Activated CD8-positive, alpha-beta T cell treated with anti-CD3 and anti-CD28 coated beads, Interleukin-2, amount 10 ng/mL, durations not matched to agents 7 days and 5 days (primary cell): ENCODE data around the gene CRHBP. TPM values are rescaled to one million over a fixed set of nuclear protein-coding genes. Genes with fewer than 3 reads are reported as not detected.
A peak's percentile ranks its signal among the peaks of the same experiment; 100 is the strongest.
"Not testable (repeated sequence)": the region's sequence is repeated elsewhere in the genome, so short reads cannot be mapped to it uniquely, and the experiment has no call there.

Source experiments
- ATAC-seq: fragments of 150-1000 bp; cut with Tn5 transposase; one replicate; pipeline ENCODE4 v1.10.0; 2021; ENCODE audit warnings: moderate library complexity
- CTCF ChIA-PET: fragments of 350-600 bp; sonication (Branson Sonifier 250); formaldehyde crosslinking; loops from one replicate; lab custom pipeline; 2021; ENCODE audit warnings: antibody characterized with exemption; lab: Charles Lee
- POLR2A ChIA-PET: fragments of 350-600 bp; sonication (Branson Sonifier 250); formaldehyde crosslinking; loops from one replicate; lab custom pipeline; 2021; ENCODE audit warnings: antibody characterized with exemption; lab: Charles Lee
- DNase-seq: peaks from one replicate; pipeline ENCODE4 v3.0.0-alpha.2; 2020
- H3K27ac Mint-ChIP-seq: one replicate; pipeline ENCODE4 v1.8.0; 2021; ENCODE audit warnings: mild to moderate bottlenecking, mixed read lengths
- H3K27me3 Mint-ChIP-seq: one replicate; pipeline ENCODE4 v1.8.0; 2021; ENCODE audit warnings: low read depth, mixed read lengths
- H3K36me3 Mint-ChIP-seq: one replicate; pipeline ENCODE4 v1.8.0; 2021; ENCODE audit warnings: low read depth, mixed read lengths
- H3K4me1 Mint-ChIP-seq: one replicate; pipeline ENCODE4 v1.8.0; 2021; ENCODE audit warnings: low read depth, mixed read lengths
- H3K4me3 Mint-ChIP-seq: one replicate; pipeline ENCODE4 v1.8.0; 2021; ENCODE audit warnings: mild to moderate bottlenecking, mixed read lengths
- H3K9me3 Mint-ChIP-seq: one replicate; pipeline ENCODE4 v1.8.0; 2022; ENCODE audit warnings: mixed read lengths; ENCODE audit not compliant: insufficient read depth
- total RNA-seq, 2 experiments: library from RNA; stranded (reverse); gene quantifications; one replicate each; pipeline ENCODE4 v1.2.3, GENCODE V29; 2021

Gene CRHBP
- total RNA-seq, 2 experiments from 2014 or later: 0.29 to 0.34 TPM

DNA sequence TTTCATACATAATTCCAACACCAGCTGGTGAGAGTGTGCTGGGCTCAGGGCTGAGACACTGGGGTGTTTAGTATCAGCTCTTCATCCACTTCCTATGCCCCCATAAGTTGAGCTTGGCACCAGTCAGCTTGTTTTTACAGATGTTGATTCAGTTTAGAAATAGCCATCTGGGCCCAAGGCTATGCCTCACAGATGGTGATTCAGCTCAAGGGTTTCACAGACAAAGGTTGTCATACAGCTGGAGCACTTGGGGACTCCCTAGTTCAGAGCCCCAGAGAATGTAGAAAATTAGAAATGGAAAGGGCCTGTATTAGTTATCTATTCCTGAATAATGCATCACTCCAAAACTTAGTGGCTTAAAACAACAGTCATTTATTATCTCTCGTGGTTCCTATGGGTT lies 10.3 kb upstream of the CRHBP start:
- no peaks in the 10 kb centered on the region for H3K36me3 Mint-ChIP-seq
- ChIA-PET CTCF (no interaction called here), POLR2A (no interaction called here)
- ATAC-seq: no peak
- no peak for DNase-seq
- no peak overlapping the region for H3K4me3 Mint-ChIP-seq
- H3K9me3 Mint-ChIP-seq: no peaks in the 10 kb centered on the region
- H3K4me1 Mint-ChIP-seq: no peaks in the 10 kb centered on the region
- peaks cover 33% of the 10 kb centered on the region for H3K27me3 Mint-ChIP-seq
- no peak overlapping the region for H3K27ac Mint-ChIP-seq

DNA sequence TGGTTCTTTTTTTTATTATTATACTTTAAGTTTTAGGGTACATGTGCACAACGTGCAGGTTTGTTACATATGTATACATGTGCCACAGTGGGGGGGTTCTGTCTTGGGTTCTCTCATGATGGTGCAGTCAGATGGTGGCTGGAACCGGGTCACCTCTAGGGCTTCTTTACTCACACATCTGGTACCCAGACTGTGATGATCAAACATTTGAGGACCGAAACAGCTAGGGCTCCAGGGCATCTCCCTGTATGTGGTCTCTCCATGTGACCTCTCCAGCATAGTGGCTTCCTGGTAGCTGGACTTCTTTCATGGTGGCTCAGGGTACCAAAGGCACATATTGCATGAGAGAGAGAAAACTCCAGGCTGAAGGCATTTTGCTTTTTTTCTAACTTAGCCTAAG lies 9.8 kb upstream of the CRHBP start:
- H3K9me3 Mint-ChIP-seq: no peaks in the 10 kb centered on the region
- no peaks in the 10 kb centered on the region for H3K36me3 Mint-ChIP-seq
- peaks cover 34% of the 10 kb centered on the region for H3K27me3 Mint-ChIP-seq
- H3K4me3 Mint-ChIP-seq: no peak overlapping the region
- H3K27ac Mint-ChIP-seq: no peak overlapping the region
- DNase-seq (no peak), ATAC-seq (no peak)
- ChIA-PET CTCF (no interaction called here), POLR2A (no interaction called here)
- H3K4me1 Mint-ChIP-seq: no peaks in the 10 kb centered on the region

DNA sequence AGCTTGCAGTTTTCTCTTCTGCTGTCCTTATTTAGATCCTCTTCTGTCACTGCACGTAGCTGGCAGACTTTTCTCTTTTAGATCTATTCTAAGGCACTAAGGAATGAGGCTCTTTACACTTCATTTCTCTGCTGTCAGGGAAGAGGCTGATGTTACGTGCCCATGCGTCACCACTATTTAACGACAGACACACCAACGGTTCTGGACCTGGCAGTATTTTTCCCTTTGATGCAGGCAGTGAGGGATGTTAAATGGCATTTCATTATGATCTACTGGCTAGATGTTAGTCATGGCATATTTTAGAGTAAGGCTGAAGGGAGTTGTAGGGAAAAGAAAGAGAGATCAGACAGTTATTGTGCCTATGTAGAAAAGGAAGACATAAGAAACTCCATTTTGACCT lies 8.2 kb upstream of the CRHBP start:
- Mint-ChIP-seq H3K27ac (no peak overlapping the region), H3K27me3 (peaks cover 41% of the 10 kb centered on the region), H3K36me3 (no peaks in the 10 kb centered on the region), H3K4me3 (no peak overlapping the region), H3K9me3 (no peaks in the 10 kb centered on the region), H3K4me1 (no peaks in the 10 kb centered on the region)
- ChIA-PET POLR2A (no interaction called here), CTCF (interaction anchor here (0.8 kb wide), 1 partner anchor 14 kb away, joined by 3 read pairs; no protein-coding TSS in a partner anchor)
- ATAC-seq: no peak
- no peak for DNase-seq

DNA sequence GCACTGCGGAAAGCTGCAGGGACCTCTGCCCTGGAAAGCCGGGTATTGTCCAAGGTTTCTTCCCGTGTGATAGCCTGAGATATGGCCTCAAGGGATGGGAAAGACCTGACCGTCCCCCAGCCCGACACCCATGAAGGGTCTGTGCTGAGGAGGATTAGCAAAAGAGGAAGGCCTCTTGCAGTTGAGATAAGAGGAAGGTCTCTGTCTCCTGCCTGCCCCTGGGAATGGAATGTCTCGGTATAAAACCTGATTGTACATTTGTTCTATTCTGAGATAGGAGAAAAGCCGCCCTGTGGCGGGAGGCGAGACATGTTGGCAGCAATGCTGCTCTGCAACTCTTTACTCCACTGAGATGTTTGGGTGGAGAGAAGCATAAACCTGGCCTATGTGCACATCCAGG lies 7.6 kb upstream of the CRHBP start:
- H3K36me3 Mint-ChIP-seq, H3K4me1 Mint-ChIP-seq, CTCF ChIA-PET, DNase-seq, POLR2A ChIA-PET, H3K9me3 Mint-ChIP-seq, H3K27ac Mint-ChIP-seq, ATAC-seq, H3K4me3 Mint-ChIP-seq: not testable (repeated sequence)
- H3K27me3 Mint-ChIP-seq: peaks cover 42% of the 10 kb centered on the region

DNA sequence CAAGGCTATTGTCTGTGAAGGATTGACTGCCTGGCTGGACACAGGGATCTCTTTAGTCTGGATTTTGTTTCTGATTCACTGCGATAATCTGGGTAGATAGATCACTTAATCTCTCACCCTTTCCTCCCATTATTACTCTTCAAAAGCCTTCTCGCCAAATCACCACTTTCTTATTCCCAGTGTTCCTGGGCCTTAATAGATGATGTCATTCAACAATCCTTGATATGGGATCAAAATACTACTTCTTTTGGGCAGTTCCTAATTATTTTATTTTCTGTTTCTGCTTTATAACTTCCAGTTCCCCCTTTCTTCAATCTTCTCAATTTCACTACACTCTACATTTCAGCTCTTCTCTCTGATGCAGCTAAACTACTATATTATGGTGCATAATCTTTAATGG lies 6.8 kb upstream of the CRHBP start:
- no peak overlapping the region for H3K4me3 Mint-ChIP-seq
- no peak overlapping the region for H3K27ac Mint-ChIP-seq
- peaks cover 46% of the 10 kb centered on the region for H3K27me3 Mint-ChIP-seq
- no peaks in the 10 kb centered on the region for H3K9me3 Mint-ChIP-seq
- no peaks in the 10 kb centered on the region for H3K36me3 Mint-ChIP-seq
- no peak for ATAC-seq
- CTCF ChIA-PET: no interaction called here
- H3K4me1 Mint-ChIP-seq: no peaks in the 10 kb centered on the region
- POLR2A ChIA-PET: no interaction called here
- DNase-seq: no peak

DNA sequence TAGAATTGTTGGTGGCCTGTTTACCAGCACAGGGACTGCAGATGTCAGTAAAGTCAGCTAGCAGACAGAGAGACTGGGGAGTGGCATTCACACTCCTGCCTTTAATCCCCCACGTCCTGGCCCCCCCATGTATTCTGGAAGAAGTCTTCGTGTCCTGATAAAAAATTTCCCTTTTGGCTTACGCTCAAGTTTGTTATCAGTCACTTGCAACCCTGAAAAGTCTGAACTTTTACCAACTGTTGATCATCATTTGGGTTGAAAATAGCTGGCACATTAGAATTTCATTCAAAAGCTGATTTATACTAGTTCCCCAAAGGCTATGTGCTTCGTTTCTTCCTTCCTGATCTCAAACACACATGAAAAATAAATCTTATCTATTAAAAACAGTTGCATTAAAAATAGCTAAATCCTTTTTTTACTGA lies 5.8 kb upstream of the CRHBP start:
- no peaks in the 10 kb centered on the region for H3K4me1 Mint-ChIP-seq
- no peak overlapping the region for H3K4me3 Mint-ChIP-seq
- no peaks in the 10 kb centered on the region for H3K36me3 Mint-ChIP-seq
- H3K9me3 Mint-ChIP-seq: no peaks in the 10 kb centered on the region
- peaks cover 53% of the 10 kb centered on the region for H3K27me3 Mint-ChIP-seq
- CTCF ChIA-PET: no interaction called here
- POLR2A ChIA-PET: no interaction called here
- H3K27ac Mint-ChIP-seq: no peak overlapping the region
- DNase-seq (no peak), ATAC-seq (no peak)

DNA sequence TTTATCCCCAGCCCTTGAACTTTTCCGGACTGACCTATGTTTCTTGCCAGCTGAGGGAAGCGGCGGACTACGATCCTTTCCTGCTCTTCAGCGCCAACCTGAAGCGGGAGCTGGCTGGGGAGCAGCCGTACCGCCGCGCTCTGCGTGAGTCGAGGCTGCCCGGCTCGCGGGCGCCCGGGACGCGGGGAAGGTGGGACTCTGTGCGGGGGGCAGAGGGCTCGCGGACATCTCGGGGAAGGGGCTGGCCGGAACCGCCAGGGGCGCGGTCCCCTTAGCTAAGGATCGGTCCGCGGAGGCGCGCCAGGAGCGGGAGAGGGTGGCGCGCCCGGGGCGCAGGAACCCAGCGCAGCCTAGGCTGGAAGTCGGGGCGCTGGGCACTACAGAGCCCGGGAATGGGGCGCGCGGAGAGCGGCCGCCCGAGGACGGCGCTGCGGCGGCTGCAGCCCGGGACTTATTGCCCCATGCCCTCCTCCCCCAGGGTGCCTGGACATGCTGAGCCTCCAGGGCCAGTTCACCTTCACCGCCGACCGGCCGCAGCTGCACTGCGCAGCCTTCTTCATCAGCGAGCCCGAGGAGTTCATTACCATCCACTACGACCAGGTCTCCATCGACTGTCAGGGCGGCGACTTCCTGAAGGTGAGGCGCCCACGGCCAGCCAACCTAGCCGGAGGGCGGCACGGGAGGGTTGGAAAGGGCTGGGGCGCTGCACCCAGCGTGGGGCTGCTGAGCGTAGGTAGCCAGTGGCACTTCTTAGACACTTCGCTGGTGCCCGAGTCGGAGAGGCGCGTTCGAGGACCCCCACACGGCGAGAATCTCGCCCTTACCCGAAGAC lies 922 bp downstream of the CRHBP start:
- peaks cover 9% of the 10 kb centered on the region for H3K4me1 Mint-ChIP-seq
- CTCF ChIA-PET: no interaction called here
- H3K27ac Mint-ChIP-seq: no peak overlapping the region
- DNase-seq (no peak), ATAC-seq (peak; percentile 67)
- no peaks in the 10 kb centered on the region for H3K36me3 Mint-ChIP-seq
- peaks cover 60% of the 10 kb centered on the region for H3K27me3 Mint-ChIP-seq
- H3K4me3 Mint-ChIP-seq: no peak overlapping the region
- H3K9me3 Mint-ChIP-seq: no peaks in the 10 kb centered on the region
- POLR2A ChIA-PET: no interaction called here

DNA sequence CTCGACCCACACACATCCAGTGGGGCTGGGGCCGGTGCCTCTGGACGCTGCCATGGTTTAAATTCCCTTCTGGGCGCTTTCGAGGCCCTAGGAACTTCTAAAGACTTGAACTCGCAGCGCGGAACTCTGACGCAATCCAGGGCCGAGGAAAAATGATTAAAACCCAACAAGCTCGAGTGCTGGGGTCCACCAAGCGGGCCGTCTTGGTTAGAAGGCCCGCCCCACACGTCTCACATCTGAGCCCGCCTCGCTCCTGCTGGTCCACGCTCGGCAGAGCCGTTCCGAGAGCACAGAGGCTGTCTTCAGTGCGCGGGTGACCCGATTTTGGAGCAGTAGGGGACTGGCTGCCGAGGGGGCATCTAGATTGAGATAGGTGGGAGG lies 1.5 kb downstream of the CRHBP start:
- Mint-ChIP-seq H3K27me3 (peaks cover 62% of the 10 kb centered on the region), H3K4me3 (peak overlapping the region; percentile 6), H3K36me3 (no peaks in the 10 kb centered on the region), H3K27ac (no peak overlapping the region), H3K4me1 (peaks cover 15% of the 10 kb centered on the region), H3K9me3 (no peaks in the 10 kb centered on the region)
- no peak for ATAC-seq
- CTCF ChIA-PET: interaction anchor here (0.8 kb wide), 1 partner anchor 33 kb away, joined by 3 read pairs; no protein-coding TSS in a partner anchor
- POLR2A ChIA-PET: no interaction called here
- DNase-seq: no peak

DNA sequence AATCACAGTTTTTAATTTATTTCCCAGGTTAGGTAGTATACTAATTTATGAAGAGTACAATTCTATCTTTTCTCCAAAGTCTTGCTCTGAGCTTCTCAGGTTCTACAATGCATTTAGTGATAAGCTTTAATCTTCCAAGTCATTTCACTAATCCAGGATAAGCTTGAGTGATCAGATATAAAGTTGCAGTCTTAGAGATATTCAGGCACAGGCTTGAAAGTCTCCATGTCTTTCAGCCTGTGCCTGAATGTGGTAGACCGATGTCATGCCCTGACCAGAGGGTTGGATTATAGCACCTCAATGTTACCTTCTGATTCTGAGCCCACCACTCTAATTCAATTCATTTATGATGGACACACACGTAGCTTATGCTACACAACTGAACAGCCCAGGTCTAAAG lies 3.2 kb downstream of the CRHBP start:
- POLR2A ChIA-PET: no interaction called here
- no peak overlapping the region for H3K4me3 Mint-ChIP-seq
- H3K9me3 Mint-ChIP-seq: no peaks in the 10 kb centered on the region
- H3K4me1 Mint-ChIP-seq: peaks cover 27% of the 10 kb centered on the region
- H3K36me3 Mint-ChIP-seq: no peaks in the 10 kb centered on the region
- ATAC-seq (no peak), DNase-seq (no peak)
- no peak overlapping the region for H3K27ac Mint-ChIP-seq
- CTCF ChIA-PET: no interaction called here
- peaks cover 64% of the 10 kb centered on the region for H3K27me3 Mint-ChIP-seq

DNA sequence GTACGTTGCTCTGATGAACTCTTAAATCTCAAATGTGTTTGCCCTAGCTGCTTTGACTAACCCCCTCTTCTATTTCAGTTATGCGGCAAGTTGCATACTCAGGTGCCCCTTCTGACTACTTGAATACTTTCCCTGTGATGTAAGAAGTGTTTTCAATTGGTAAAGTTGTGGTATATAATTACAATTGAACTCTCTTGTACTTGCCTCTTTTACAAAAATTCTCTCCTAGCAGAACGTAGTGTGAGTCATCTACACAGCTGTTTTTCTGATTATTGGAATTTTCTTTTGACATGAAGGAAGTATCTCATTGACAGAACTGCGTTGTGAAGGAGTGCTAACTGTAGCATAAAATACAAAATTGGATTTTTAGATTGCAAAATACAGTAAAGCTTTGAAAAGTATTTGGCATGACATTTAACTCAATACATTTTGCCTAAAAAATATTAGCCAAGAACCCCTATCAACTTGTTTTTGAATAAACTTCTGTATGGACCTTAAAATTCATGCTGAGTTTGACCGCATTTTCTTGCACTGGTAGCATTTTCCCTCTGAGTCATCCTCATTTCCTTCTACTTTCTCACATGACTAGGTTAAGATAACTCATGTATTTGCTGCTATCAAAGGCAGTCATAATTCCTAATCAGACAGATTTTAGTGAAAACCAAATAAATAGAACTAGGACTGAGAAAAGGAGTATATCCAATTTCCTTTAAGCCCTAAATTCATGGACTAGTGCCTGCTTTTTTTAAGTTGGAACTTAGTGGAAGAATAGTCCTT lies 6.3 kb downstream of the CRHBP start:
- Mint-ChIP-seq H3K27me3 (peaks cover 52% of the 10 kb centered on the region), H3K36me3 (no peaks in the 10 kb centered on the region), H3K4me1 (peaks cover 29% of the 10 kb centered on the region), H3K4me3 (no peak overlapping the region), H3K9me3 (no peaks in the 10 kb centered on the region), H3K27ac (no peak overlapping the region)
- ChIA-PET POLR2A (no interaction called here), CTCF (no interaction called here)
- DNase-seq (no peak), ATAC-seq (no peak)

DNA sequence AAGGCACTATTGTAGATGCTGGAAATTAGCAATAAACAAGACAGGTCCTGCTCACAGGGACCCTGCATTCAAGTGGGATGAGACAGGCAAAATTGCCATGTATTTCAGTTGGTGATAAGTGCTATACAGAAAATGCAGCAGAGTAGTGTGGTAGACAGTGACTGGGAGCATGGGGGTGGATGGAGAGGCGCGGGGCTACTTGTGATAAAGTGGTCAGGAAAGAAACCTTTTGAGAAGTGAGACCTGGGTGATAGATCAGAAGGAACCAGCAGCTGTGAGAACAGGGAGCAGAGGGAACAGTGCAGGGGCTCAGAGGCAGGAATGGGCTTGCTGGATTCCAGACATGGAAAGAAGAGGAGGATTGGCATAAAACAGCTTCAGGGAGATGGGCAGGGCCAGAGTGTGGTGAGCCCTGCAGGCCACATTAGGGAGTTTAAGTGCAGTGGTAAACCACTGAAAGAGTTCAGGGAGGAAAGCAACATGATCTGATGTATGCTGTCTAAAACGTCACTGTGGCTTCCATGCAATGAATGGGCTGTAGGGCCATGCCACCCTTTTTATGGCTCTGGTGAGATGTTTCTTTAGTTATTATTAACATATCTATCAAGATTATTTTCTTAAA lies 7.3 kb downstream of the CRHBP start:
- Mint-ChIP-seq H3K27me3 (peaks cover 43% of the 10 kb centered on the region), H3K4me3 (no peak overlapping the region)
- ATAC-seq: peak; percentile 39

DNA sequence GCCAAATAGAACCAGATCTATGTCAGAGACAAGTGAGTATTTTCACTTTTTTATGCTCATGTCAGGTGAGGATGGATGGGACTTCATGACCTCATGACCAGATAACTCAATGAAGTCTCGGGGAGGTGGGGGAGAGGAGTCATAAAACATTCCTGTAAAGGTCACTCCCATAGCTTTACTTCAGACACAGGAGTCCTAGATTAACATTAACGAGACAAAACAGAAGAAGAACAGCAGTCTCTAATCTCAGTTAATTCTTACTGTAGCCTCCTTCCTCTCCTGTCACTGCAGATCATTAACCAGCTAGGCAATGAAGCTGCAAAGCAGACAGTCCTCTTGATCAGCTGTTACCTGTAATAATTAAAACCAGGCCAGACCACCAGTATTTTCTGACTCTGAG lies 11.2 kb downstream of the CRHBP start:
- DNase-seq (no peak), ATAC-seq (no peak)
- H3K27me3 Mint-ChIP-seq: peaks cover 34% of the 10 kb centered on the region
- ChIA-PET CTCF (no interaction called here), POLR2A (no interaction called here)
- peaks cover 19% of the 10 kb centered on the region for H3K4me1 Mint-ChIP-seq
- H3K36me3 Mint-ChIP-seq: no peaks in the 10 kb centered on the region
- no peak overlapping the region for H3K27ac Mint-ChIP-seq
- H3K9me3 Mint-ChIP-seq: no peaks in the 10 kb centered on the region
- no peak overlapping the region for H3K4me3 Mint-ChIP-seq

More for the DNA sequence above, 7.3 kb downstream of the CRHBP start:
- Mint-ChIP-seq H3K36me3 (no peaks in the 10 kb centered on the region), H3K9me3 (no peaks in the 10 kb centered on the region), H3K27ac (no peak overlapping the region), H3K4me1 (peaks cover 25% of the 10 kb centered on the region)
- ChIA-PET CTCF (no interaction called here), POLR2A (no interaction called here)
- peak; percentile 41 for DNase-seq
